Right hindlimb (tissue), 1 donor: Measurements from ENCODE around the gene HBA1.
A peak's percentile ranks its signal among the peaks of the same experiment; 100 is the strongest.
"Not testable (repeated sequence)": the region's sequence is repeated elsewhere in the genome, so short reads cannot be mapped to it uniquely, and the experiment has no call there.

Experiments used
- DNase-seq: peaks from one replicate; pipeline ENCODE4 v3.0.0-alpha.2; 2018

HBA1 gene

GRCh38 chr16:176477-177382, at the start of gene HBA1:
HBA1 (plus strand) TSS chr16:176680; CDS start chr16:176717, 37 bp downstream.
- not testable (repeated sequence) for DNase-seq

- DNase-seq: no peak
Observed at GRCh38 chr16:129075-129474, 47.4 kb upstream of the HBA1 start.

GRCh38 chr16:130533-131173, 45.8 kb upstream of the HBA1 start:
- DNase-seq: no peak

- no peak for DNase-seq
Observed at GRCh38 chr16:132120-132519, 44.4 kb upstream of the HBA1 start.

GRCh38 chr16:133716-134115, 42.8 kb upstream of the HBA1 start:
- no peak for DNase-seq

GRCh38 chr16:138049-138417, 38.4 kb upstream of the HBA1 start:
- DNase-seq: peak; percentile 56

- no peak for DNase-seq
Observed at GRCh38 chr16:140175-140857, 36.2 kb upstream of the HBA1 start.

GRCh38 chr16:142405-142967, 34.0 kb upstream of the HBA1 start:
- DNase-seq: no peak

GRCh38 chr16:143047-143446, 33.4 kb upstream of the HBA1 start:
- DNase-seq: no peak

- DNase-seq: no peak
Observed at GRCh38 chr16:143456-143855, 33.0 kb upstream of the HBA1 start.

- DNase-seq: no peak
Observed at GRCh38 chr16:144797-145252, 31.7 kb upstream of the HBA1 start.

GRCh38 chr16:146646-147045, 29.8 kb upstream of the HBA1 start:
- DNase-seq: no peak

GRCh38 chr16:149024-149660, 27.3 kb upstream of the HBA1 start:
- no peak for DNase-seq

- no peak for DNase-seq
Observed at GRCh38 chr16:152141-153128, 24.0 kb upstream of the HBA1 start, which contains the start of gene HBZ. HBZ (plus strand) TSS chr16:152644; CDS start chr16:152910, 266 bp downstream.

- DNase-seq: not testable (repeated sequence)
Observed at GRCh38 chr16:153129-153521, 23.4 kb upstream of the HBA1 start.

- DNase-seq: not testable (repeated sequence)
Observed at GRCh38 chr16:153550-154216, 22.8 kb upstream of the HBA1 start.

- peak; percentile 68 for DNase-seq
Observed at GRCh38 chr16:154217-155030, 22.1 kb upstream of the HBA1 start.

GRCh38 chr16:155031-155398, 21.5 kb upstream of the HBA1 start:
- DNase-seq: no peak

- no peak for DNase-seq
Observed at GRCh38 chr16:159136-159849, 17.2 kb upstream of the HBA1 start.
